ENCODE data around the gene MMP15.
"Not testable (repeated sequence)": the region's sequence is repeated elsewhere in the genome, so short reads cannot be mapped to it uniquely, and the experiment has no call there.

Gene MMP15

DNA sequence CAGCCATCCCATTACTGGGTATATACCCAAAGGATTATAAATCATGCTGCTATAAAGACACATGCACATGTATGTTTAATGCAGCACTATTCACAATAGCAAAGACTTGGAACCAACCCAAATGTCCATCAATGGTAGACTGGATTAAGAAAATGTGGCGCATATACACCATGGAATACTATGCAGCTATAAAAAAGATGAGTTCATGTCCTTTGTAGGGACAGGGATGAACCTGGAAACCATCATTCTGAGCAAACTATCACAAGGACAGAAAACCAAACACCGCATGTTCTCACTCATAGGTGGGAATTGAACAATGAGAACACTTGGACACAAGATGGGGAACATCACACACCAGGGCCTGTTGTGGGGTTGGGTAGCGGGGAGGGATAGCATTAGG lies 64.8 kb downstream of the MMP15 start:
- DNase-seq: not testable (repeated sequence)

DNA sequence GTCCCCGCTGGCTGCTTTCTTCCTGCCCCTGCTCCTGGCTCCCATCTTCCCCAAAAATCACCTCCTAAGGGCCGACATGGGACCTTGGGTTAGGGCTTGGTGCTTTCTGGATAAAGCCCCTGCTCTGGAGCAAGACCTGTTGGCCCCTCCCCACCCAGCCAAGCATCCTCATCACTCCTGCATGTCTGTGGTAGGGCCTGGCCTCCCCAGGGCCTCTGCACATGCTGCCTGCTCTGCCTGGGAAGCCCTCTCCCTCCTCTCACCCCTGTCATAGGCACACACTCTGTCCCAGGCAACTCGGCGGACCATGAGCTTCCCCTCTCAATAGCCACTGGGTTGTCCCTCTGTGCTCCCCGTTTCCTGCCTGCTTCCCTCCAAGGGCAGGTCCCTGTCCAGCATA lies 68.5 kb downstream of the MMP15 start:
- no peak for DNase-seq

- DNase-seq: no peak
Observed at GRCh38 chr16:58094791-58095574, 69.4 kb downstream of the MMP15 start.

GRCh38 chr16:58095575-58095960 lies 70.0 kb downstream of the MMP15 start:
- DNase-seq: not testable (repeated sequence)

- no peak for DNase-seq
Observed at GRCh38 chr16:58096249-58096648, 70.7 kb downstream of the MMP15 start.
